Measurements from ENCODE around the gene ASTN2. TPM values are rescaled to one million over a fixed set of nuclear protein-coding genes. Genes with fewer than 3 reads are reported as not detected.

Gene ASTN2
- total and polyA plus RNA-seq, 9 of the 15 experiments (the other 6 are each of a cell fraction or from before 2014, with no cell fraction given): 0.56 to 3.5 (median 1.9) TPM

DNA sequence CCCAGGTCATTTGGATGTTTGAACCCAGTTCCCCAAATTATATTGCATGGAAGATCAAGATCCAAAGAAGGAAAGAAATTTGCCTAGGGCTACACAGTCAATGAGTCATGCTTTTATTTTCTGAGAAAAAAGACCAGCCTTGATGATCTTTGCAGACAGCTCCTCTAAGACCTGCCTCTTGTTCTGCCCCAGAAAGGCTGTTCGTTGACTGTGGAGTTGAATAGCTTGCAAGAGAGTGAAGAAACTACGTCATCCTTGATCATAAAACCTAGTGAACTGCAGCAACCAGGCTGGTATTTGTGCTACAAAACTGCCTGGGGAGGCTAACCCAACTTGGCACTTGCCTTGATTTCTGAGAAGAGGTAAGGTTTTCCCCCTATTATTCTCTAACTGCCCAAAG is 997.4 kb downstream of the ASTN2 start (continued):
- TF ChIP-seq HOXB6 (CRISPR knock-in tag; IDR thresholded peaks at IDR 0.05; ENCODE audit: borderline replicate concordance): no peak
- TF ChIP-seq NCOA4 (IDR thresholded peaks at IDR 0.05; ENCODE audit: partially characterized antibody): no peak
- TF ChIP-seq FOXP1 (CRISPR knock-in tag; IDR thresholded peaks at IDR 0.05): no peak
- TF ChIP-seq, protein P1, sequence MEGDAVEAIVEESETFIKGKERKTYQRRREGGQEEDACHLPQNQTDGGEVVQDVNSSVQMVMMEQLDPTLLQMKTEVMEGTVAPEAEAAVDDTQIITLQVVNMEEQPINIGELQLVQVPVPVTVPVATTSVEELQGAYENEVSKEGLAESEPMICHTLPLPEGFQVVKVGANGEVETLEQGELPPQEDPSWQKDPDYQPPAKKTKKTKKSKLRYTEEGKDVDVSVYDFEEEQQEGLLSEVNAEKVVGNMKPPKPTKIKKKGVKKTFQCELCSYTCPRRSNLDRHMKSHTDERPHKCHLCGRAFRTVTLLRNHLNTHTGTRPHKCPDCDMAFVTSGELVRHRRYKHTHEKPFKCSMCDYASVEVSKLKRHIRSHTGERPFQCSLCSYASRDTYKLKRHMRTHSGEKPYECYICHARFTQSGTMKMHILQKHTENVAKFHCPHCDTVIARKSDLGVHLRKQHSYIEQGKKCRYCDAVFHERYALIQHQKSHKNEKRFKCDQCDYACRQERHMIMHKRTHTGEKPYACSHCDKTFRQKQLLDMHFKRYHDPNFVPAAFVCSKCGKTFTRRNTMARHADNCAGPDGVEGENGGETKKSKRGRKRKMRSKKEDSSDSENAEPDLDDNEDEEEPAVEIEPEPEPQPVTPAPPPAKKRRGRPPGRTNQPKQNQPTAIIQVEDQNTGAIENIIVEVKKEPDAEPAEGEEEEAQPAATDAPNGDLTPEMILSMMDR (IDR thresholded peaks at IDR 0.05 in 2 of 3, conservative IDR thresholded peaks at IDR 0.05 in 1 of 3; ENCODE audit: insufficient read depth in 2 of 3, low read depth in 1 of 3, low read length in 3 of 3): no peak
- no peak for TF ChIP-seq XRCC5 (IDR thresholded peaks at IDR 0.05; ENCODE audit: low read depth, low read length)
- no peak for TF ChIP-seq ZNF445 (CRISPR knock-in tag; IDR thresholded peaks at IDR 0.05; ENCODE audit: low read depth)
- TF ChIP-seq SMAD2 (IDR thresholded peaks at IDR 0.05; ENCODE audit: low read depth, low read length): no peak
- TF ChIP-seq KLF13 (tag; IDR thresholded peaks at IDR 0.05; ENCODE audit: borderline replicate concordance, low read depth): no peak
- TF ChIP-seq HEY1 (CRISPR knock-in tag; IDR thresholded peaks at IDR 0.05; ENCODE audit: borderline replicate concordance): no peak
- TF ChIP-seq JUND (IDR thresholded peaks at IDR 0.05; ENCODE audit: borderline replicate concordance, low read depth, low read length): peak; percentile 72
- TF ChIP-seq JUND (tag; IDR thresholded peaks at IDR 0.05; ENCODE audit: borderline replicate concordance, low read depth, low read length): peak; percentile 67; the same call in 1 of the 3 replicates
- no peak for TF ChIP-seq C11orf30 (IDR thresholded peaks at IDR 0.05; ENCODE audit: low read depth)
- TF ChIP-seq, protein P2, sequence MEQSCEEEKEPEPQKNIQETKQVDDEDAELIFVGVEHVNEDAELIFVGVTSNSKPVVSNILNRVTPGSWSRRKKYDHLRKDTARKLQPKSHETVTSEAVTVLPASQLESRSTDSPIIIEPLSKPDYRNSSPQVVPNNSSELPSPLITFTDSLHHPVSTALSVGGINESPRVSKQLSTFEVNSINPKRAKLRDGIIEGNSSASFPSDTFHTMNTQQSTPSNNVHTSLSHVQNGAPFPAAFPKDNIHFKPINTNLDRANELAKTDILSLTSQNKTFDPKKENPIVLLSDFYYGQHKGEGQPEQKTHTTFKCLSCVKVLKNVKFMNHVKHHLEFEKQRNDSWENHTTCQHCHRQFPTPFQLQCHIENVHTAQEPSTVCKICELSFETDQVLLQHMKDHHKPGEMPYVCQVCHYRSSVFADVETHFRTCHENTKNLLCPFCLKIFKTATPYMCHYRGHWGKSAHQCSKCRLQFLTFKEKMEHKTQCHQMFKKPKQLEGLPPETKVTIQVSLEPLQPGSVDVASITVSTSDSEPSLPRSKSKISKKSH (CRISPR knock-in tag; IDR thresholded peaks at IDR 0.05): no peak
- TF ChIP-seq NCOR1 (IDR thresholded peaks at IDR 0.05): no peak
- TF ChIP-seq PHB (CRISPR knock-in tag; IDR thresholded peaks at IDR 0.05): no peak

Measured in K562 (cell line).